ENCODE measurements around the gene ATPAF2. TPM values are rescaled to one million over a fixed set of nuclear protein-coding genes. Genes with fewer than 3 reads are reported as not detected.

ATPAF2 gene
- total and polyA plus RNA-seq, 10 of the 15 experiments (the other 5 are each of a cell fraction or from before 2014, with no cell fraction given): 6.5 to 33.0 (median 26.5) TPM

DNA sequence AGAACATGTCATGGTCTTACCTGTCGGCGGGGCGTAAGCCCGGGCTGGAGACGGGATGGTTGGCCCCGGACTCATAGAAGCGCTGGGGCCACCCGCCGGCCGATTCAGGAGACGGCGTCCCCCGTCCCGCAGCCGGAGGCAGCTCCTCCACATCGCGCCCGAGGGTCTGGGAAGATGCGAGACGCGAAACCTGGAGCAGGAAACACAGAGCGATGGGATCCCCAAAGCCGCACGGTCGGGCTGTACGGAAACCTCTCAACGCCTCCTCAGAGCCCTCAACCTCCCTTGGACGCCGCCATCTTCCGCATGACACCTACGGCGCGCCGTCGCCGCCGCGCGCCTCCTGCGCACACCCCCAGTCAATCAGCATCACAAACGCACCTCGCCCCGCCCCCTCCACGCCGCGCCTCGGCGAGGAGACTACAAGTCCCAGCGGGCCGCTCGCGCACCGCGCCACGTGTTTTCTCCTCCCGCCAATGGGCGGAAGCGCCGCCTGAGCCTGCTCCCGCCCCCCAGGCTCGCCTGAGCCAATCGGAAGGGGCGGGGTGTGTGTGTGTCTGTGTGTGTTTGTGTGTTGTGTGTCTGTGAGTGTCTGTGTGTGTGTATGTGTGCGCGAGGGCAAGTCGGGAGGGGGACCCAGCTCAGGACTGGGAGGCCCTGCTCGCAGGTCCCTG, at the start of gene ATPAF2, which contains the start of gene GID4 (continued):
- TF ChIP-seq, protein P1, sequence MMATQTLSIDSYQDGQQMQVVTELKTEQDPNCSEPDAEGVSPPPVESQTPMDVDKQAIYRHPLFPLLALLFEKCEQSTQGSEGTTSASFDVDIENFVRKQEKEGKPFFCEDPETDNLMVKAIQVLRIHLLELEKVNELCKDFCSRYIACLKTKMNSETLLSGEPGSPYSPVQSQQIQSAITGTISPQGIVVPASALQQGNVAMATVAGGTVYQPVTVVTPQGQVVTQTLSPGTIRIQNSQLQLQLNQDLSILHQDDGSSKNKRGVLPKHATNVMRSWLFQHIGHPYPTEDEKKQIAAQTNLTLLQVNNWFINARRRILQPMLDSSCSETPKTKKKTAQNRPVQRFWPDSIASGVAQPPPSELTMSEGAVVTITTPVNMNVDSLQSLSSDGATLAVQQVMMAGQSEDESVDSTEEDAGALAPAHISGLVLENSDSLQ (IDR thresholded peaks at IDR 0.05): peak; percentile 98
- TF ChIP-seq WRNIP1 (IDR thresholded peaks at IDR 0.05; ENCODE audit: borderline replicate concordance, low read depth, low read length) (no peak; the same call in 1 of the 2 replicates), EZH2 (IDR thresholded peaks at IDR 0.05; ENCODE audit: borderline replicate concordance, control insufficient read depth, low read depth, low read length) (no peak), FOXM1 (IDR thresholded peaks at IDR 0.05; ENCODE audit: low read depth, low read length) (no peak), TCF12 (IDR thresholded peaks at IDR 0.05; ENCODE audit: low read depth, low read length) (0 out of 2 replicates have a peak, but pooled peaks have one; percentile 13), PAX8 (IDR thresholded peaks at IDR 0.05) (no peak), MEF2B (IDR thresholded peaks at IDR 0.05; ENCODE audit: partially characterized antibody, poor library complexity, severe bottlenecking) (no peak), GABPA (IDR thresholded peaks at IDR 0.05; ENCODE audit: low read depth) (0 out of 2 replicates have a peak, but pooled peaks have one; percentile 37), EED (IDR thresholded peaks at IDR 0.05; ENCODE audit: low read depth) (no peak), SMC3 (IDR thresholded peaks at IDR 0.05; ENCODE audit: borderline replicate concordance, low read length) (no peak), CHD1 (IDR thresholded peaks at IDR 0.05; ENCODE audit: low read depth, low read length) (no peak), MXI1 (IDR thresholded peaks at IDR 0.05; ENCODE audit: low read depth, low read length) (peak; percentile 88), RB1 (IDR thresholded peaks at IDR 0.05; ENCODE audit: borderline replicate concordance) (peak; percentile 74), POLR2AphosphoS2 (IDR thresholded peaks at IDR 0.05; ENCODE audit: low read depth, low read length) (no peak), RBBP5 (conservative IDR thresholded peaks at IDR 0.05) (no peak), POU2F2 (IDR thresholded peaks at IDR 0.05; ENCODE audit: borderline replicate concordance, low read depth, low read length) (peak; percentile 43; the same call in 1 of the 3 replicates)
- TF ChIP-seq, protein P2, sequence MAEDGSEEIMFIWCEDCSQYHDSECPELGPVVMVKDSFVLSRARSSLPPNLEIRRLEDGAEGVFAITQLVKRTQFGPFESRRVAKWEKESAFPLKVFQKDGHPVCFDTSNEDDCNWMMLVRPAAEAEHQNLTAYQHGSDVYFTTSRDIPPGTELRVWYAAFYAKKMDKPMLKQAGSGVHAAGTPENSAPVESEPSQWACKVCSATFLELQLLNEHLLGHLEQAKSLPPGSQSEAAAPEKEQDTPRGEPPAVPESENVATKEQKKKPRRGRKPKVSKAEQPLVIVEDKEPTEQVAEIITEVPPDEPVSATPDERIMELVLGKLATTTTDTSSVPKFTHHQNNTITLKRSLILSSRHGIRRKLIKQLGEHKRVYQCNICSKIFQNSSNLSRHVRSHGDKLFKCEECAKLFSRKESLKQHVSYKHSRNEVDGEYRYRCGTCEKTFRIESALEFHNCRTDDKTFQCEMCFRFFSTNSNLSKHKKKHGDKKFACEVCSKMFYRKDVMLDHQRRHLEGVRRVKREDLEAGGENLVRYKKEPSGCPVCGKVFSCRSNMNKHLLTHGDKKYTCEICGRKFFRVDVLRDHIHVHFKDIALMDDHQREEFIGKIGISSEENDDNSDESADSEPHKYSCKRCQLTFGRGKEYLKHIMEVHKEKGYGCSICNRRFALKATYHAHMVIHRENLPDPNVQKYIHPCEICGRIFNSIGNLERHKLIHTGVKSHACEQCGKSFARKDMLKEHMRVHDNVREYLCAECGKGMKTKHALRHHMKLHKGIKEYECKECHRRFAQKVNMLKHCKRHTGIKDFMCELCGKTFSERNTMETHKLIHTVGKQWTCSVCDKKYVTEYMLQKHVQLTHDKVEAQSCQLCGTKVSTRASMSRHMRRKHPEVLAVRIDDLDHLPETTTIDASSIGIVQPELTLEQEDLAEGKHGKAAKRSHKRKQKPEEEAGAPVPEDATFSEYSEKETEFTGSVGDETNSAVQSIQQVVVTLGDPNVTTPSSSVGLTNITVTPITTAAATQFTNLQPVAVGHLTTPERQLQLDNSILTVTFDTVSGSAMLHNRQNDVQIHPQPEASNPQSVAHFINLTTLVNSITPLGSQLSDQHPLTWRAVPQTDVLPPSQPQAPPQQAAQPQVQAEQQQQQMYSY (CRISPR knock-in tag; IDR thresholded peaks at IDR 0.05): no peak
- TF ChIP-seq, protein P3, sequence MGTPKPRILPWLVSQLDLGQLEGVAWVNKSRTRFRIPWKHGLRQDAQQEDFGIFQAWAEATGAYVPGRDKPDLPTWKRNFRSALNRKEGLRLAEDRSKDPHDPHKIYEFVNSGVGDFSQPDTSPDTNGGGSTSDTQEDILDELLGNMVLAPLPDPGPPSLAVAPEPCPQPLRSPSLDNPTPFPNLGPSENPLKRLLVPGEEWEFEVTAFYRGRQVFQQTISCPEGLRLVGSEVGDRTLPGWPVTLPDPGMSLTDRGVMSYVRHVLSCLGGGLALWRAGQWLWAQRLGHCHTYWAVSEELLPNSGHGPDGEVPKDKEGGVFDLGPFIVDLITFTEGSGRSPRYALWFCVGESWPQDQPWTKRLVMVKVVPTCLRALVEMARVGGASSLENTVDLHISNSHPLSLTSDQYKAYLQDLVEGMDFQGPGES (IDR thresholded peaks at IDR 0.05): peak; percentile 92
- TF ChIP-seq, protein P4, sequence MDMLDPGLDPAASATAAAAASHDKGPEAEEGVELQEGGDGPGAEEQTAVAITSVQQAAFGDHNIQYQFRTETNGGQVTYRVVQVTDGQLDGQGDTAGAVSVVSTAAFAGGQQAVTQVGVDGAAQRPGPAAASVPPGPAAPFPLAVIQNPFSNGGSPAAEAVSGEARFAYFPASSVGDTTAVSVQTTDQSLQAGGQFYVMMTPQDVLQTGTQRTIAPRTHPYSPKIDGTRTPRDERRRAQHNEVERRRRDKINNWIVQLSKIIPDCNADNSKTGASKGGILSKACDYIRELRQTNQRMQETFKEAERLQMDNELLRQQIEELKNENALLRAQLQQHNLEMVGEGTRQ (IDR thresholded peaks at IDR 0.05; ENCODE audit: borderline replicate concordance, low read depth, low read length): peak; percentile 95
- TF ChIP-seq, protein P5, sequence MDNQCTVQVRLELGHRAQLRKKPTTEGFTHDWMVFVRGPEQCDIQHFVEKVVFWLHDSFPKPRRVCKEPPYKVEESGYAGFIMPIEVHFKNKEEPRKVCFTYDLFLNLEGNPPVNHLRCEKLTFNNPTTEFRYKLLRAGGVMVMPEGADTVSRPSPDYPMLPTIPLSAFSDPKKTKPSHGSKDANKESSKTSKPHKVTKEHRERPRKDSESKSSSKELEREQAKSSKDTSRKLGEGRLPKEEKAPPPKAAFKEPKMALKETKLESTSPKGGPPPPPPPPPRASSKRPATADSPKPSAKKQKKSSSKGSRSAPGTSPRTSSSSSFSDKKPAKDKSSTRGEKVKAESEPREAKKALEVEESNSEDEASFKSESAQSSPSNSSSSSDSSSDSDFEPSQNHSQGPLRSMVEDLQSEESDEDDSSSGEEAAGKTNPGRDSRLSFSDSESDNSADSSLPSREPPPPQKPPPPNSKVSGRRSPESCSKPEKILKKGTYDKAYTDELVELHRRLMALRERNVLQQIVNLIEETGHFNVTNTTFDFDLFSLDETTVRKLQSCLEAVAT (IDR thresholded peaks at IDR 0.05): no peak
